Endometrium (tissue), 2 donors: ENCODE results near the gene EBF3.

Source experiments
- FAIRE-seq: peaks from 2 replicates; lab custom pipeline; 2012; peaks lifted over from hg19 to GRCh38; lab: Jason Lieb, UNC
- donor health status: control.
- donor health status: control.

EBF3 gene

GRCh38 chr10:129958629-129959543, 5.2 kb downstream of the EBF3 start:
- FAIRE-seq, result no peak

GRCh38 chr10:129958148-129958628, 5.9 kb downstream of the EBF3 start:
- FAIRE-seq, result no peak

- no peak for FAIRE-seq
Measured at GRCh38 chr10:129956876-129957673, 7.0 kb downstream of the EBF3 start.

GRCh38 chr10:129956286-129956670, 7.8 kb downstream of the EBF3 start:
- FAIRE-seq, result no peak

GRCh38 chr10:129955601-129956285, 8.3 kb downstream of the EBF3 start:
- FAIRE-seq, result no peak

GRCh38 chr10:129954492-129955315, 9.4 kb downstream of the EBF3 start:
- FAIRE-seq, result no peak

GRCh38 chr10:129953119-129954051, 10.7 kb downstream of the EBF3 start:
- FAIRE-seq, result no peak

GRCh38 chr10:129952378-129953118, 11.5 kb downstream of the EBF3 start:
- no peak for FAIRE-seq

- FAIRE-seq, result no peak
Measured at GRCh38 chr10:129951970-129952265, 12.2 kb downstream of the EBF3 start.

GRCh38 chr10:129951101-129951969, 12.7 kb downstream of the EBF3 start:
- no peak for FAIRE-seq

- no peak for FAIRE-seq
Measured at GRCh38 chr10:129950676-129951075, 13.4 kb downstream of the EBF3 start.

- FAIRE-seq, result no peak
Measured at GRCh38 chr10:129949891-129950291, 14.2 kb downstream of the EBF3 start.

- FAIRE-seq, result no peak
Measured at GRCh38 chr10:129949411-129949810, 14.7 kb downstream of the EBF3 start.

GRCh38 chr10:129946859-129947258, 17.2 kb downstream of the EBF3 start:
- no peak for FAIRE-seq

GRCh38 chr10:129945941-129946760, 17.9 kb downstream of the EBF3 start:
- no peak for FAIRE-seq

GRCh38 chr10:129945526-129945925, 18.5 kb downstream of the EBF3 start:
- FAIRE-seq, result no peak

- FAIRE-seq, result no peak
Measured at GRCh38 chr10:129945064-129945463, 19.0 kb downstream of the EBF3 start.

- FAIRE-seq, result no peak
Measured at GRCh38 chr10:129944456-129944855, 19.6 kb downstream of the EBF3 start.
